SU-DHL-6 (cell line): Measurements from ENCODE around the gene GCKR.

Experiments
- H2AFZ ChIP-seq: fragments of 200-600 bp; sonication (generic); 2 replicates; pipeline ENCODE4 v1.6.1; 2014; ENCODE audit warnings: low read depth, mild to moderate bottlenecking, moderate library complexity, mixed read lengths, antibody characterized with exemption, low read length; ENCODE audit not compliant: severe bottlenecking
- H3F3A ChIP-seq: fragments of 200-600 bp; shearing (Covaris generic); 2 replicates; pipeline ENCODE4 v1.6.0; 2016; ENCODE audit warnings: antibody characterized with exemption, mild to moderate bottlenecking; ENCODE audit not compliant: insufficient read depth
- H3K27ac ChIP-seq: fragments of 200-600 bp; sonication (generic); 2 replicates; pipeline ENCODE4 v1.5.1; 2016; ENCODE audit warnings: low read depth, mild to moderate bottlenecking, low read length, moderate library complexity, mixed read lengths
- H3K27me3 ChIP-seq: fragments of 200-600 bp; sonication (generic), shearing (Covaris generic); 2 replicates; pipeline ENCODE4 v1.6.0; 2014; ENCODE audit warnings: mild to moderate bottlenecking, low read length
- H3K36me3 ChIP-seq: fragments of 200-600 bp; sonication (generic); 2 replicates; pipeline ENCODE4 v1.6.1; 2014; ENCODE audit warnings: mild to moderate bottlenecking, low read length, mixed read lengths
- H3K4me2 ChIP-seq: fragments of 300-600, 200-600 bp; shearing (Covaris generic), sonication (generic); 2 replicates; pipeline ENCODE4 v1.6.0; 2014; ENCODE audit warnings: low read length, low read depth, mild to moderate bottlenecking; ENCODE audit not compliant: poor library complexity, severe bottlenecking
- H3K4me3 ChIP-seq: fragments of 200-600 bp; sonication (generic); 2 replicates; pipeline ENCODE4 v1.5.1; 2014; ENCODE audit warnings: antibody characterized with exemption, low read length, mild to moderate bottlenecking, mixed read lengths; ENCODE audit not compliant: insufficient read depth, poor library complexity, severe bottlenecking
- H3K79me2 ChIP-seq: fragments of 200-600 bp; sonication (generic); 2 replicates; pipeline ENCODE4 v1.6.1; 2014; ENCODE audit warnings: mild to moderate bottlenecking, low read length, moderate library complexity; ENCODE audit not compliant: insufficient read depth
- H3K9ac ChIP-seq: fragments of 200-600 bp; sonication (generic); 2 replicates; pipeline ENCODE4 v1.7.0; 2014; ENCODE audit warnings: mild to moderate bottlenecking, low read length
- H3K9me2 ChIP-seq: fragments of 200-600 bp; sonication (generic); replicated peaks from 2 replicates; pipeline ENCODE4 v1.6.1; 2014; ENCODE audit warnings: low read length; ENCODE audit not compliant: insufficient read depth
- H3K9me3 ChIP-seq: fragments of 200-600 bp; sonication (generic); 2 replicates; pipeline ENCODE4 v1.6.1; 2014; ENCODE audit warnings: low read length, mixed read lengths; ENCODE audit not compliant: insufficient read depth
- H4K20me1 ChIP-seq: fragments of 200-600 bp; sonication (generic); 2 replicates; pipeline ENCODE4 v1.6.1; 2014; ENCODE audit warnings: low read depth, mild to moderate bottlenecking, antibody characterized with exemption, low read length, moderate library complexity, mixed read lengths
- EZH2phosphoT487 ChIP-seq: fragments of 200-600 bp; sonication (generic), shearing (Covaris generic); conservative IDR thresholded peaks from 2 replicates; pipeline ENCODE4 v1.6.1; 2018; ENCODE audit warnings: mild to moderate bottlenecking, antibody characterized with exemption, low read length, moderate library complexity, mixed read lengths
- TF ChIP-seq, protein P1 (sequence below): fragments of 200-600 bp; sonication (generic); IDR thresholded peaks from one replicate; pipeline ENCODE4 v1.5.1; 2017; ENCODE audit warnings: antibody characterized with exemption, mild to moderate bottlenecking, low read length, moderate library complexity; ENCODE audit not compliant: insufficient read depth, poor library complexity, severe bottlenecking

Gene GCKR

DNA sequence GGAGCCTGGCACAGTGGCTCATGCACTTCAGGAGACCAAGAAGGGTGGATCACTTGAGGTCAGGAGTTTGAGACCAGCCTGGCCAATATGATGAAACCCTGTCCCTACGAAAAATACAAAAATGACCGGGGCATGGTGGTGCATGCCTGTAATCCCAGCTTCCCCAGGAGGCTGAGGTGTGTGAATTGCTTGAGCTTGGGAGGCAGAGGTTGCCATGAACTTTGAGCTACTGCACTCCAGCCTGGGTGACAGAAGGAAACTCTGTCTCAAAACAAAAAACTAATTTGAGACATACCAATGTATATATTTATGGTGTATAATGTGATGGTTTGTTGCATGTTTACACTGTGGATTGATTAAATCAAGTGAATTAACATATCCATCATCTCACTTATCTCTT lies 64.4 kb downstream of the GCKR start:
- TF ChIP-seq, protein P1, sequence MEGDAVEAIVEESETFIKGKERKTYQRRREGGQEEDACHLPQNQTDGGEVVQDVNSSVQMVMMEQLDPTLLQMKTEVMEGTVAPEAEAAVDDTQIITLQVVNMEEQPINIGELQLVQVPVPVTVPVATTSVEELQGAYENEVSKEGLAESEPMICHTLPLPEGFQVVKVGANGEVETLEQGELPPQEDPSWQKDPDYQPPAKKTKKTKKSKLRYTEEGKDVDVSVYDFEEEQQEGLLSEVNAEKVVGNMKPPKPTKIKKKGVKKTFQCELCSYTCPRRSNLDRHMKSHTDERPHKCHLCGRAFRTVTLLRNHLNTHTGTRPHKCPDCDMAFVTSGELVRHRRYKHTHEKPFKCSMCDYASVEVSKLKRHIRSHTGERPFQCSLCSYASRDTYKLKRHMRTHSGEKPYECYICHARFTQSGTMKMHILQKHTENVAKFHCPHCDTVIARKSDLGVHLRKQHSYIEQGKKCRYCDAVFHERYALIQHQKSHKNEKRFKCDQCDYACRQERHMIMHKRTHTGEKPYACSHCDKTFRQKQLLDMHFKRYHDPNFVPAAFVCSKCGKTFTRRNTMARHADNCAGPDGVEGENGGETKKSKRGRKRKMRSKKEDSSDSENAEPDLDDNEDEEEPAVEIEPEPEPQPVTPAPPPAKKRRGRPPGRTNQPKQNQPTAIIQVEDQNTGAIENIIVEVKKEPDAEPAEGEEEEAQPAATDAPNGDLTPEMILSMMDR, result no peak
- TF ChIP-seq EZH2phosphoT487, result no peak
- no peaks in the 10 kb centered on the region for H3K79me2 ChIP-seq
- H3F3A ChIP-seq, result no peaks in the 10 kb centered on the region
- no peak overlapping the region for H2AFZ ChIP-seq
- no peaks in the 10 kb centered on the region for H3K36me3 ChIP-seq
- no peaks in the 10 kb centered on the region for H4K20me1 ChIP-seq
- no peak overlapping the region for H3K4me2 ChIP-seq
- H3K9ac ChIP-seq, result no peak overlapping the region
- H3K4me3 ChIP-seq, result no peak overlapping the region
- no peaks in the 10 kb centered on the region for H3K27me3 ChIP-seq
- H3K9me3 ChIP-seq, result no peaks in the 10 kb centered on the region
- no peak overlapping the region for H3K27ac ChIP-seq
- no peaks in the 10 kb centered on the region for H3K9me2 ChIP-seq

GRCh38 chr2:27566628-27567027 lies 70.0 kb downstream of the GCKR start:
- Histone ChIP-seq H3K4me2 (no peak overlapping the region), H3K27ac (no peak overlapping the region), H3F3A (no peaks in the 10 kb centered on the region), H3K36me3 (no peaks in the 10 kb centered on the region), H3K9me3 (no peaks in the 10 kb centered on the region), H3K27me3 (no peaks in the 10 kb centered on the region), H3K9ac (no peak overlapping the region), H3K9me2 (no peaks in the 10 kb centered on the region), H3K79me2 (no peaks in the 10 kb centered on the region), H2AFZ (no peak overlapping the region), H3K4me3 (no peak overlapping the region), H4K20me1 (no peaks in the 10 kb centered on the region)
- no peak for TF ChIP-seq EZH2phosphoT487
- TF ChIP-seq, protein P1, result no peak

DNA sequence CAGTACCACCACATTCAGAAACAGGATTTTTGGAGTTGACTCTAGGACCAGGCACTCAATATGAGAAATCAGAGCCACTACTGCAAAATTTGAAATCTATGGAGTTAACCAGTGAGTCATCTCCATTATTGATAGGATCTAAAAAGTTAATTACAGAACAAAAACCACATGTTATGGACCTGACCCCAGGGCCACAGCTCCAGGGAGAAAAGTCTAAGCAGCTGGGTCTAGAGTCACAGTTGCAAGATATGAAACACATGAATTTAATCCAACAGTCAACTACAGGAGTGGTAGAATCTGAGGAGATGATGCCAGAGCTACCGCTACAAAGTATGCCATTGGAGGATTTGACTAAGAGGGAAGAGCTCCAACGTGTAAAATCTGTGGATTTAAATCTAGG lies 72.8 kb downstream of the GCKR start:
- Histone ChIP-seq H3K36me3 (no peaks in the 10 kb centered on the region), H3K9me3 (no peaks in the 10 kb centered on the region), H3K4me3 (no peak overlapping the region), H3F3A (no peaks in the 10 kb centered on the region), H2AFZ (no peak overlapping the region), H3K27ac (no peak overlapping the region), H3K27me3 (no peaks in the 10 kb centered on the region), H4K20me1 (no peaks in the 10 kb centered on the region), H3K9ac (no peak overlapping the region), H3K4me2 (no peak overlapping the region), H3K9me2 (no peaks in the 10 kb centered on the region), H3K79me2 (no peaks in the 10 kb centered on the region)
- TF ChIP-seq, protein P1, result no peak
- no peak for TF ChIP-seq EZH2phosphoT487

DNA sequence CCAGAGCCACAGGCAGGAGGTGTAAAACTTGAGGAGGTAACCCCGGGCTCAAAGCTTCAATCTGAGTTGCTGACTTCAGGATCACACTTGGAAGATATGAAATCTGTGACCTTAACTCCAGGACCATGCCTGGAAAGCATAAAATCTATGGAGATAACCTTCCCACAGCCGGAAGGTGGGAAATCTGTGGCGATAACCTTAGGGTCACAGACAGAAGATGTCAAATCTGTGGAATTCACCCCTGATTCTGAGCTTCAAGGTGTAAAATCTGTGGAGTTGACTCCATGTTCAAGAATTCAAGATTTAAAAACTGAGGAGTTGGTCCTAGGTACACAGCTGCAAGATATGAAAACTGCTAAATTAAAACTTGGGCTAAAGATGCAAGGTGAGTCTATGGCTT lies 74.6 kb downstream of the GCKR start:
- Histone ChIP-seq H3K9me2 (no peaks in the 10 kb centered on the region), H3K4me3 (no peak overlapping the region), H3K4me2 (no peak overlapping the region), H2AFZ (no peak overlapping the region), H3K9me3 (no peaks in the 10 kb centered on the region), H3K27ac (no peak overlapping the region), H3K27me3 (no peaks in the 10 kb centered on the region), H3F3A (no peaks in the 10 kb centered on the region), H3K79me2 (no peaks in the 10 kb centered on the region), H3K36me3 (no peaks in the 10 kb centered on the region), H3K9ac (no peak overlapping the region), H4K20me1 (no peaks in the 10 kb centered on the region)
- TF ChIP-seq, protein P1, result no peak
- no peak for TF ChIP-seq EZH2phosphoT487
